Fibroblast of upper back skin (primary cell): ENCODE data around the gene DYNLRB1.
"Not testable (repeated sequence)": the region's sequence is repeated elsewhere in the genome, so short reads cannot be mapped to it uniquely, and the experiment has no call there.

Experiments
- DNase-seq: peaks from one replicate; pipeline ENCODE4 v3.0.0-alpha.2; 2013

Gene DYNLRB1

GRCh38 chr20:34512266-34512954 is 3.8 kb upstream of the DYNLRB1 start:
- no peak for DNase-seq

- DNase-seq = no peak
These were observed 3.2 kb upstream of the DYNLRB1 start for GRCh38 chr20:34512955-34513419.

GRCh38 chr20:34514034-34514433 is 2.2 kb upstream of the DYNLRB1 start:
- DNase-seq = not testable (repeated sequence)

- no peak for DNase-seq
These were observed 1.2 kb upstream of the DYNLRB1 start for GRCh38 chr20:34514897-34515483.

GRCh38 chr20:34515484-34516246 is 557 bp upstream of the DYNLRB1 start:
- DNase-seq = peak; percentile 36

- DNase-seq = no peak
These were observed 888 bp downstream of the DYNLRB1 start for GRCh38 chr20:34517114-34517505.

- DNase-seq = not testable (repeated sequence)
These were observed 2.6 kb downstream of the DYNLRB1 start for GRCh38 chr20:34518863-34519262.

GRCh38 chr20:34519841-34520240 is 3.6 kb downstream of the DYNLRB1 start:
- not testable (repeated sequence) for DNase-seq

GRCh38 chr20:34522969-34523871 is 7.0 kb downstream of the DYNLRB1 start:
- DNase-seq = peak; percentile 50

- no peak for DNase-seq
These were observed 8.2 kb downstream of the DYNLRB1 start for GRCh38 chr20:34524426-34524825.

- DNase-seq = no peak
These were observed 9.1 kb downstream of the DYNLRB1 start for GRCh38 chr20:34525342-34525708.

GRCh38 chr20:34525709-34526416 is 9.6 kb downstream of the DYNLRB1 start:
- peak; percentile 92 for DNase-seq

- no peak for DNase-seq
These were observed 10.2 kb downstream of the DYNLRB1 start for GRCh38 chr20:34526466-34526865.

GRCh38 chr20:34527016-34527415 is 10.8 kb downstream of the DYNLRB1 start:
- DNase-seq = no peak

- DNase-seq = no peak
These were observed 12.7 kb downstream of the DYNLRB1 start for GRCh38 chr20:34528921-34529297.

- DNase-seq = no peak
These were observed 13.5 kb downstream of the DYNLRB1 start for GRCh38 chr20:34529742-34530141.

GRCh38 chr20:34530342-34530741 is 14.1 kb downstream of the DYNLRB1 start:
- DNase-seq = no peak

- DNase-seq = no peak
These were observed 15.5 kb downstream of the DYNLRB1 start for GRCh38 chr20:34531608-34532265.

- DNase-seq = no peak
These were observed 16.1 kb downstream of the DYNLRB1 start for GRCh38 chr20:34532320-34532719.

- DNase-seq = no peak
These were observed 16.5 kb downstream of the DYNLRB1 start for GRCh38 chr20:34532756-34533155.

- no peak for DNase-seq
These were observed 18.4 kb downstream of the DYNLRB1 start for GRCh38 chr20:34534391-34535165.
